K562 (cell line): ENCODE measurements around the gene SSBP2. TPM values are rescaled to one million over a fixed set of nuclear protein-coding genes. Genes with fewer than 3 reads are reported as not detected.

Experiments
- CEBPG ChIP-seq, 3 experiments: fragments of 200-800 bp in 1 of 3; sonication (Bioruptor generic) in 1 of 3; sonication (generic) in 1 of 3; formaldehyde crosslinking in 1 of 3; IDR thresholded peaks in 2 of 3; conservative IDR thresholded peaks in 1 of 3; 2 replicates each; pipeline versions ENCODE4 v1.6.1 to v1.8.0; 2016 to 2022; ENCODE audit warnings: missing compliant biosample characterization in 2 of 3, missing genetic modification characterization in 2 of 3, mild to moderate bottlenecking in 1 of 3, missing genetic modification reagents in 1 of 3
- DLX4 ChIP-seq: fragments of 250-450 bp; sonication (Bioruptor Pico); IDR thresholded peaks from 2 replicates; pipeline ENCODE4 v1.6.1; 2021; ENCODE audit warnings: mild to moderate bottlenecking
- E2F6 ChIP-seq, 2 experiments: IDR thresholded peaks; 2 replicates each; pipeline ENCODE4 v1.6.1; 2011; ENCODE audit warnings: borderline replicate concordance in 1 of 2, control low read depth in 1 of 2, low read depth in 1 of 2, low read length in 1 of 2, mild to moderate bottlenecking in 1 of 2, mixed read lengths in 1 of 2, moderate library complexity in 1 of 2; ENCODE audit not compliant: insufficient read depth in 1 of 2, insufficient read length in 1 of 2, poor library complexity in 1 of 2, severe bottlenecking in 1 of 2; ENCODE audit errors: extremely low read depth in 1 of 2
- FOXJ2 ChIP-seq: fragments of 200-800 bp; sonication (Bioruptor generic); IDR thresholded peaks from 2 replicates; pipeline ENCODE4 v1.6.1; 2016; ENCODE audit warnings: missing genetic modification characterization, missing compliant biosample characterization
- GTF2A2 ChIP-seq: IDR thresholded peaks from 2 replicates; pipeline ENCODE4 v1.6.1; 2016; ENCODE audit warnings: mild to moderate bottlenecking, missing genetic modification characterization, missing compliant biosample characterization
- GTF2B ChIP-seq: IDR thresholded peaks from 2 replicates; pipeline ENCODE4 v1.6.1; 2011; ENCODE audit not compliant: insufficient read length; ENCODE audit errors: extremely low read depth
- NRF1 ChIP-seq, 2 experiments: fragments of 450-650 bp; IDR thresholded peaks in 1 of 2; conservative IDR thresholded peaks in 1 of 2; 2 replicates each; pipeline ENCODE4 v1.6.1; 2014; ENCODE audit warnings: mild to moderate bottlenecking in 2 of 2
- PBX2 ChIP-seq, 2 experiments: IDR thresholded peaks in 1 of 2; conservative IDR thresholded peaks in 1 of 2; 2 replicates each; pipeline ENCODE4 v1.6.1; 2016; ENCODE audit warnings: low read depth in 2 of 2, mild to moderate bottlenecking in 1 of 2, missing compliant biosample characterization in 1 of 2, missing genetic modification characterization in 1 of 2, moderate library complexity in 1 of 2
- RHOXF2B ChIP-seq: fragments of 250-450 bp; sonication (Bioruptor Pico); conservative IDR thresholded peaks from 2 replicates; pipeline ENCODE4 v1.5.1; 2021
- TRIM24 ChIP-seq, 2 experiments: fragments of 450-650 bp; IDR thresholded peaks; 2 replicates each; pipeline ENCODE4 v1.6.1; 2016
- ZBTB11 ChIP-seq, 3 experiments: fragments of 200-800 bp in 1 of 3; fragments of 250-450 bp in 1 of 3; fragments of 450-650 bp in 1 of 3; sonication (Bioruptor Pico) in 1 of 3; sonication (Bioruptor generic) in 1 of 3; formaldehyde crosslinking in 1 of 3; IDR thresholded peaks; 2 replicates each; pipeline versions ENCODE4 v1.6.1 to v1.8.0; 2016 to 2022; ENCODE audit warnings: mild to moderate bottlenecking in 2 of 3, missing genetic modification characterization in 2 of 3, missing compliant biosample characterization in 1 of 3, moderate library complexity in 1 of 3
- ZNF224 ChIP-seq: sonication (generic); formaldehyde crosslinking; IDR thresholded peaks from 2 replicates; pipeline ENCODE4 v1.8.0; 2022; ENCODE audit warnings: mild to moderate bottlenecking, missing genetic modification reagents
- ZNF311 ChIP-seq: fragments of 250-450 bp; sonication (Bioruptor Pico); IDR thresholded peaks from 2 replicates; pipeline ENCODE4 v1.4.0; 2020; ENCODE audit warnings: mild to moderate bottlenecking, moderate library complexity
- ZNF512 ChIP-seq: IDR thresholded peaks from 2 replicates; pipeline ENCODE4 v1.6.1; 2016; ENCODE audit warnings: missing genetic modification characterization, missing compliant biosample characterization
- polyA plus RNA-seq, 8 experiments: library from polyadenylated mRNA; depleted of rRNA in 4 of 8; stranded (reverse) in 5 of 8; unstranded in 3 of 8; fragments of >200 nt; fragmentation: Nextera tagmentation in 2 of 8; fragmentation: Illumina TruSeq in 1 of 8; extraction: Ambion mirVana in 2 of 8; extraction: Trizol in 1 of 8; gene quantifications; 2 replicates each; pipeline versions ENCODE4 v1.2.1 to v1.2.3, GENCODE V29; 2011 to 2014; ENCODE audit warnings: inconsistent platforms in 1 of 8, missing spikeins in 1 of 8
- total RNA-seq, 7 experiments: library from RNA; depleted of rRNA in 6 of 7; stranded (reverse); fragments of >200 nt in 6 of 7; fragmentation: Illumina TruSeq in 2 of 7; extraction: Trizol in 2 of 7; gene quantifications; 2 replicates each; pipeline versions ENCODE4 v1.2.1 to v1.2.3, GENCODE V29; 2011 to 2021; ENCODE audit warnings: low replicate concordance in 1 of 7

Gene SSBP2
- total and polyA plus RNA-seq, 9 of the 15 experiments (the other 6 are each of a cell fraction or from before 2014, with no cell fraction given), result 22.3 to 133 (median 42.1) TPM

- TF ChIP-seq ZNF512, result no peak
- TF ChIP-seq DLX4 (CRISPR knock-in tag), result no peak
- no peak for TF ChIP-seq E2F6 (IDR thresholded peaks at IDR 0.05; ENCODE audit: borderline replicate concordance in 1 of 2, extremely low read depth in 1 of 2, insufficient read depth in 1 of 2, insufficient read length in 1 of 2, low read depth in 1 of 2, low read length in 1 of 2, poor library complexity in 1 of 2, severe bottlenecking in 1 of 2)
- no peak for TF ChIP-seq ZNF311 (CRISPR knock-in tag)
- TF ChIP-seq FOXJ2 (tag), result no peak
- no peak for TF ChIP-seq NRF1 (conservative IDR thresholded peaks at IDR 0.05 in 1 of 2, IDR thresholded peaks at IDR 0.05 in 1 of 2)
- TF ChIP-seq RHOXF2B (CRISPR knock-in tag), result no peak
- TF ChIP-seq ZNF224, result no peak
- no peak for TF ChIP-seq GTF2B
- no peak for TF ChIP-seq GTF2A2 (tag)
- no peak for TF ChIP-seq ZBTB11 (CRISPR knock-in tag; IDR thresholded peaks at IDR 0.05)
- peak in 1 of 2 experiments; percentile 62; a peak in 1 of 4 replicates for TF ChIP-seq TRIM24 (IDR thresholded peaks at IDR 0.05)
- TF ChIP-seq CEBPG (CRISPR knock-in tag; IDR thresholded peaks at IDR 0.05), result no peak
- TF ChIP-seq CEBPG (tag; conservative IDR thresholded peaks at IDR 0.05 in 1 of 2, IDR thresholded peaks at IDR 0.05 in 1 of 2), result peak; percentile 49 to 70
- TF ChIP-seq PBX2 (CRISPR knock-in tag; IDR thresholded peaks at IDR 0.05; ENCODE audit: low read depth), result no peak
- TF ChIP-seq PBX2 (tag; conservative IDR thresholded peaks at IDR 0.05; ENCODE audit: low read depth), result 0 out of 2 replicates have a peak, but pooled peaks have one; percentile 22
Observed at GRCh38 chr5:81579262-81579924, 171.5 kb downstream of the SSBP2 start (continued).
